ENCODE measurements around the gene HRH1. TPM values are rescaled to one million over a fixed set of nuclear protein-coding genes. Genes with fewer than 3 reads are reported as not detected.
A peak's percentile ranks its signal among the peaks of the same experiment; 100 is the strongest.

The HRH1 gene
- total and polyA plus RNA-seq, 2 donors (not counting 3 experiments of a cell fraction or from before 2014, with no cell fraction given), result 16.2 to 21.2 TPM

GRCh38 chr3:11288786-11289637 is 134.7 kb downstream of the HRH1 start:
- ChIA-PET POLR2A (interaction anchor here (1.2 to 2.3 kb wide), 4 partner anchors 9 to 51 kb away, joined by 6 to 18 read pairs (median 12); partner anchors contain the start of gene ATG7), CTCF (interaction anchor here (0.6 to 3.8 kb wide), 14 partner anchors 11 to 228 kb away, joined by 3 to 35 read pairs (median 4); partner anchors contain the start of gene ATG7)
- H4K20me1 ChIP-seq (replicated peaks; ENCODE audit: control insufficient read depth, extremely low read depth, insufficient read depth, low read length), result no peaks in the 10 kb centered on the region
- H3K27me3 ChIP-seq (ENCODE audit: control insufficient read depth in 2 of 2, insufficient read depth in 2 of 2, low read length in 2 of 2), result no peaks in the 10 kb centered on the region
- H3K4me1 ChIP-seq (ENCODE audit: control insufficient read depth, extremely low read depth, insufficient read depth, low read length), result peaks cover 50% of the 10 kb centered on the region
- FAIRE-seq, result peak; percentile 95
- H2AFZ ChIP-seq (ENCODE audit: low read depth, low read length), result no peak overlapping the region
- TF ChIP-seq MAX (IDR thresholded peaks at IDR 0.05; ENCODE audit: insufficient read depth, insufficient read length), result no peak
- peak; percentile 64 for TF ChIP-seq POLR2A (IDR thresholded peaks at IDR 0.05; ENCODE audit: low read depth, low read length)
- TF ChIP-seq EZH2 (IDR thresholded peaks at IDR 0.05; ENCODE audit: borderline replicate concordance, low read depth, low read length, severe bottlenecking), result no peak
- TF ChIP-seq POLR2AphosphoS5 (IDR thresholded peaks at IDR 0.05; ENCODE audit: insufficient read depth, low read depth, low read length), result peak; percentile 77
- TF ChIP-seq JUN (IDR thresholded peaks at IDR 0.05; ENCODE audit: borderline replicate concordance, insufficient read depth, insufficient read length, low read depth), result peak; percentile 99
- peak; percentile 91 for TF ChIP-seq FOS (IDR thresholded peaks at IDR 0.05; ENCODE audit: borderline replicate concordance, insufficient read depth, low read length)
- TF ChIP-seq MYC (IDR thresholded peaks at IDR 0.05; ENCODE audit: low read depth, low read length), result no peak
- peak; percentile 55 for TF ChIP-seq GATA2 (IDR thresholded peaks at IDR 0.05; ENCODE audit: insufficient read depth, insufficient read length, low read depth, low read length)
- TF ChIP-seq CTCF (IDR thresholded peaks at IDR 0.05; ENCODE audit: extremely low read depth in 1 of 2, insufficient read depth in 1 of 2, low read depth in 1 of 2, low read length in 2 of 2), result no peak
- peaks cover 30% of the 10 kb centered on the region for H3K79me2 ChIP-seq (ENCODE audit: control insufficient read depth, insufficient read depth, low read length)
- H3K9me3 ChIP-seq (replicated peaks; ENCODE audit: control insufficient read depth, insufficient read depth, low read length), result no peaks in the 10 kb centered on the region
- TSS peak; percentile 96 for BruUV-seq (replicated peaks)
- H3K4me3 ChIP-seq (replicated peaks in 1 of 3; ENCODE audit: insufficient read depth in 1 of 3, low read depth in 1 of 3, low read length in 3 of 3), result peak overlapping the region in 1 of 3 experiments; percentile 43
- intact Hi-C loops (cut with micrococcal nuclease) (loop anchor here (1.0 to 2.0 kb wide), 7 partner anchors 11 to 88 kb away; partner anchors contain the start of gene ATG7), dilution Hi-C loops (cut with MboI; ENCODE audit: extremely low pct_ligation_motif_present, low sequenced_read_pairs) (no loop called here)
- H3K27ac ChIP-seq (ENCODE audit: insufficient read depth, low read depth, low read length), result peak overlapping the region; percentile 98
- peak overlapping the region; percentile 89 for H3K4me2 ChIP-seq (ENCODE audit: insufficient read depth, low read length)
- peak overlapping the region; percentile 90 for H3K9ac ChIP-seq (replicated peaks; ENCODE audit: extremely low read depth, insufficient read depth, low read length)
- H3K9me1 ChIP-seq (replicated peaks; ENCODE audit: control insufficient read depth, extremely low read depth, insufficient read depth, low read length), result no peaks in the 10 kb centered on the region
- DNase-seq (ENCODE audit: low read depth, low spot score), result peak; percentile 95
- no peaks in the 10 kb centered on the region for H3K36me3 ChIP-seq (ENCODE audit: control insufficient read depth in 2 of 2, extremely low read depth in 1 of 2, insufficient read depth in 2 of 2, low read length in 2 of 2)
